HG02798 (cell line): Measurements from ENCODE around the gene HOXC13.

Source experiments
- ATAC-seq: cut with Tn5 transposase; IDR thresholded peaks from one replicate; pipeline ENCODE4 v1.9.1; 2021; ENCODE audit warnings: mild to moderate bottlenecking; ENCODE audit not compliant: unreplicated experiment, poor library complexity

Gene HOXC13

DNA sequence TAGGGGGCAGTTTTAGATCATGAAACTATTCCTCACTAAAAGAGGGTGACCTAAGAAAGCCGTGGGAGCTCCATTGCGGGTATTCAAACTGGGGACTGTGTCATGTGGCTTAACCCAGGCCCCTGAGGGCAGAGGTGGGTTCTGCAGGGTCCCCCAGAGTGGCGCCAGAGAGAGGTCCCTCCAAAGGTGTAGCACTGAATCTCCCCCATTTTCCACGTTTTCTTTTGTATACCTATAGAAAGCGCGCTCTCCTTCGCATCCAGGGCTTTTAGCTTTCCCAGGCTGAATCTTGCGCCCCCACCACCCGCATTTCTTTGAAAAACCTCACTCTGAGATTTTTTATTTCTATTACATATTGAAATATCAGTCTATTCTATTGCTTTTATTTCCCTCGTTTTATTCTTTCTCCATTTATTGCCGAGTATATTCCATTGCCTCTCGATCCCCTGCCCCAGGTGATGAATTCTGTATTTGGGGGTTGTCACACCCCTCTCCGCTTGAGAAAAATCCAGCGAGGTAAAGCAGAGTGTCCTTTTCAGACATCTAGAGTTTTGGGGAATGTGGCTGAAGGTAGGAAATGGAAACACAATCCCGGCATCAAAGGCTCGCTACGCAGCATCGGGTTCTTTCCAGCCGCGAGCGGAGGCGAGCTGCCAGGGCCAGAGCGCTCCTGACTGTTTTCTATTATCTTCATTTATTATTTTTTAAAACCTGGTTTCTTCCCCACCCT is 870 bp upstream of the HOXC13 start:
- ATAC-seq = no peak

DNA sequence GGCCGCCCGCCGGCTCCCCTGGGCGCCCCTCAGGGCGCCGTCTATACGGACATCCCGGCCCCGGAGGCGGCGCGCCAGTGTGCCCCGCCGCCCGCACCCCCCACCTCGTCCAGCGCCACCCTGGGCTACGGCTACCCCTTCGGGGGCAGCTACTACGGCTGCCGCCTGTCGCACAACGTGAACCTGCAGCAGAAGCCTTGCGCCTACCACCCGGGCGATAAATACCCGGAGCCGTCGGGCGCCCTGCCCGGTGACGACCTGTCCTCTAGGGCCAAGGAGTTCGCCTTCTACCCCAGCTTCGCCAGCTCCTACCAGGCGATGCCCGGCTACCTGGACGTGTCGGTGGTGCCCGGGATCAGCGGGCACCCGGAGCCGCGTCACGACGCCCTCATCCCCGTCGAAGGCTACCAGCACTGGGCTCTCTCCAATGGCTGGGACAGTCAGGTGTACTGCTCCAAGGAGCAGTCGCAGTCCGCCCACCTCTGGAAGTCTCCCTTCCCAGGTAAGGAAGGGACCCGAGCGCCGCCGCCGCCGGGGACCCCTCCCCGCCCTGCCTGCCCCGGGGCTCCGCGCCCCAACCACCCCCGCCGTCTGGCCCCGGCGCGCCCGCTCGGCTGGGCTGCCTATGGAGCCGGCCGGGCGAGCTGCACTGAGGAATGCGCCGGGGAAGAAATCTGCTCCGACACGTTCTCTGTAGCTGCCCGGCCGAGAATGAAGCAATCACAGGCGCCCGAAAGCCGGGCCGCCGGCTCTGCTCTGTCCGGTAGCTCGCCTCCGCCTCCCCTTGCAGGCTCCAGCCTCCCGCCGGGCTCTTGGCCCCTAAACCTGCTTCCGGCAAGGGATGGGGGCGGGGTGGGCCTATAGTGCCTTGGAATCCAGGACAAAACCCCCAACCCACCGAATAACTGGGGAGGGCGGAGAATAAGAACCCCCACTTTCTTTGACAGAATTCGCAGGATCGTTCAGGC is 794 bp downstream of the HOXC13 start:
- no peak for ATAC-seq

GRCh38 chr12:53940443-53941014 is 1.9 kb downstream of the HOXC13 start:
- ATAC-seq = no peak

DNA sequence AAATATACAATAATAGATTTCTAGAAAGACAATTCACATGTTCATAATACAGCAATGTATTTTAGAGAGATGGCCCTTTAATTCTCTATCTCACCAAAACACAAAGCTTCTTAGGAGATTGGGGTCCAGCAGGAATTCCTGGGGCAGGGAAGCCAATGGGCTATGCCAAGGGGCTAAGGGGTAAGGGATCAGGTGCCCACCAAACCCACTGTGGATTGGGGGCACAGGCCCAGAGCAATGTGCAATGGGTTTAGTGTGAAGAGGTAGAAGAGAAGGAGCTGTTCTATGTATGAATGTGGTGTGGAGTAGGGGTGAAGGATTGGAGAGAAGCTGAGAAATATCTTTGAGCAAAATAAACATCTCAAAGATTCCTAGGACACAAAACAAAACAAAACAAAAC is 2.6 kb downstream of the HOXC13 start:
- no peak for ATAC-seq

DNA sequence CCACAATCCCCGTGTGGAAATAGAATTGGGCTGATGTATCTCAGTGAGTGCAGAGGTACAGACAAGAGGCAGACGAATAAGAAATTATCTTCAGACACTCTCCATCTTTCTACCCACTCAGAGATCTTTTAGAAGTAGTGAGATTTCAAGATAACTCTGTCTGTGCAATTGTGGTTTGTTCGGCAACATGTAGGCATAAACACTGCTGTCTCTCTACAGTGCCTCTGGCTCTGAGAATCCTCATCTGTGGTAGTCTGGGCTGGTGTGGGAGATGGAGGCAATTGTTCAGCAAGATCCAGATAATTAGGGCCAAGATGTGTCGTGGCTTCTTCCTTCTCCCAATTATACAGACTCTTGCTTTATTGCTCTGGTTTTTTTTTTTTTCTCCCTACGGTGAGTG is 3.1 kb downstream of the HOXC13 start:
- no peak for ATAC-seq

DNA sequence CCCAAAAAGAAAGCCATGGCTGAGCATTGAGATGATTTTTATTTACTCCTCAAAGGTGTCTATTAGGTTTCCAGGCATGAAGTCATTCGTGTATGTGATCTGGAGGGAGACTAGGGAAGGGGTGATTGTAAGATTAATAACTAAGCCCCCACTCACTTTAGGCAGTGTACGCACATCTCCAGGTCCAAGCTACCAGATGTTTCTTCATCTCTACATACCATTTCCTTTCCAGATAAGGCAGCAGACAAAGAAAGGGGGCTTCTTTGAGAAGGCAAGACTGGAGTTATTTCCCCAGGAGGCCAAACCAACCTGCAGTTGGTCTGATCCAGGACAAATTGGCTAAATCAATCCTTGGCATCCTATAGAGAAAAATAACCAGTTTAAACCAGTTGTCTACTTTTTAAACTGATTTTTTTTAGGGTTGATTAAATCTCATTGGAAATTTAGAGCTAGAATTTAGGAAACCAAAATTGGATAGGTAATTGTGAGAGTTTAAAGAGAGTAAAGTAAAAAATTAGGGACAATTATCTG is 3.9 kb downstream of the HOXC13 start:
- no peak for ATAC-seq

- no peak for ATAC-seq
Observed at GRCh38 chr12:53944209-53944608, 5.6 kb downstream of the HOXC13 start.

DNA sequence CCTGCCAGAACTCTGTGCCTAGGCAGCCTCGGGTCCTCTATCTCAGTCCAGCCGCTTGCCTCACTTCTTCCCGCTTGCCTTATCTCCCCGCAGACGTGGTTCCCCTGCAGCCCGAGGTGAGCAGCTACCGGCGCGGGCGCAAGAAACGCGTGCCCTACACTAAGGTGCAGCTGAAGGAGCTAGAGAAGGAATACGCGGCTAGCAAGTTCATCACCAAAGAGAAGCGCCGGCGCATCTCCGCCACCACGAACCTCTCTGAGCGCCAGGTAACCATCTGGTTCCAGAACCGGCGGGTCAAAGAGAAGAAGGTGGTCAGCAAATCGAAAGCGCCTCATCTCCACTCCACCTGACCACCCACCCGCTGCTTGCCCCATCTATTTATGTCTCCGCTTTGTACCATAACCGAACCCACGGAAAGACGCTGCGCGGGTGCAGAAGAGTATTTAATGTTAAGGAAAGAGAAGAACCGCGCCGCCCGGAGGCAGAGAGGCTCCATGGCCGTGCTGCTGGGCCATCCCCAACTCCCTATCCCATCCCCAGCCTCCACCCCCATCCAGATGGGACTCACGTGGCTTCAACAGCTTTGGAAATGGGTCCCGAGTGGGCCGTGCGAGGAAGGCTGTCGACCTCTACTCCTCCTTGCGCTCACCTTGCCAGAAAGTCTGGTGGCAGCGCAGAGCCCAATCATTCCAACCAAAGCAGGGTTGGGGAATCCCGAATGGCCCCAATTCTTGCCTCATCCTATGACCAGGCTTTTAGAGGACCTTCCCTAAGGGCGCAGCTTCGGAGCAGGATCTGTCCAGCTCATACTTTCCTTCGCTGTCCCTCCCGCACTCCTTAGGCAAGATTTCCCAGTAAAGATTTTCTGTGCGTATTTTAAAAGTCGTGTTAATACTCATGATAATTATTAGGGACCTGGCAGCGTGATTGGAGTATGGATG is 6.5 kb downstream of the HOXC13 start:
- no peak for ATAC-seq

- no peak for ATAC-seq
Observed at GRCh38 chr12:53947743-53948142, 9.1 kb downstream of the HOXC13 start.

DNA sequence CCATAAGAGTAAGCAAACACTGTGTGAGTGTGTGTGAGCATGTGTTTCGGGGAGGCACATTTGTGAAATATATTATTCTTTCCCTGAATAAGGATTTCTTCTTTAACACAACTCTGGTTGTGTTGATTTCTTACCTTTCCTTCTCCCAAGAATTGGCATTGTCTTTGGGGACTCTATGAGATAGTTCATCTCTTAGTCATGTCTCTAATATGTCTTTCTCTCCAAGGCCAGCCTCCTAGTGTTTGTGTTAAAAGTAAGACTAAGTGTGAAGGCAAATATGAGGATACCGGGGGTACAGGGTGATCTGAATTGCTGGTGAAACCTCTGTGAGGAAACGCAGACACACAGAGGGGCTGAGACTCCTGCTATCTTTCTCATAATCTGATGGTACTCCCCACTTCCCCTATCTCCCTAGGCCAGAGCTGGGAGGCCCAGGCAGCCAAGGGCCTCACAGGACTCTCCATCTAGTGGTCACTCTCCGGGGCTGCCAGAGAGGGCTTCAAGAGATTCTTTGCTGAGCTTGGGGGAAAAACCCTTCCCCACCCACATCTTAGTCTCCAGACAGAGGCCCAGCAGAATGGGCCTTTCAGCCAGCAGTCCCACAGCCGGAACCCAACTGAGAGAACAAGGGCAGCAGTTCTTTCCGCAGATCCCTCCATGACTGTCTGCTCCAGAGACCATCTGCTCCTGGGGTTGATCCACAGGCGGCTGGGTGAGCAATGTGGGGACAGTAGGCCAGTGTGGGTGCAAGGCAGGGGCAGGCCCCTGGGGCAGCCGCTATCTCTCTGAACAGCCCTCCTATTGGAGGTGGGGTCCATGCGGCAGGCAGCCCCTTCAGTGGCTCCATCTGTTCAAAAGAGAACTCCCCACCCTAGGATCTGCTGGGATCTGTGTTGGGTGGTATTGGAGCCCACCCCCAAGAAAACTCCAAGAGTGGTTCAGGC is 10.3 kb downstream of the HOXC13 start:
- ATAC-seq = no peak

GRCh38 chr12:53949631-53950436 is 11.2 kb downstream of the HOXC13 start:
- ATAC-seq = no peak

- ATAC-seq = no peak
Observed at GRCh38 chr12:53950437-53950773, 11.8 kb downstream of the HOXC13 start.

DNA sequence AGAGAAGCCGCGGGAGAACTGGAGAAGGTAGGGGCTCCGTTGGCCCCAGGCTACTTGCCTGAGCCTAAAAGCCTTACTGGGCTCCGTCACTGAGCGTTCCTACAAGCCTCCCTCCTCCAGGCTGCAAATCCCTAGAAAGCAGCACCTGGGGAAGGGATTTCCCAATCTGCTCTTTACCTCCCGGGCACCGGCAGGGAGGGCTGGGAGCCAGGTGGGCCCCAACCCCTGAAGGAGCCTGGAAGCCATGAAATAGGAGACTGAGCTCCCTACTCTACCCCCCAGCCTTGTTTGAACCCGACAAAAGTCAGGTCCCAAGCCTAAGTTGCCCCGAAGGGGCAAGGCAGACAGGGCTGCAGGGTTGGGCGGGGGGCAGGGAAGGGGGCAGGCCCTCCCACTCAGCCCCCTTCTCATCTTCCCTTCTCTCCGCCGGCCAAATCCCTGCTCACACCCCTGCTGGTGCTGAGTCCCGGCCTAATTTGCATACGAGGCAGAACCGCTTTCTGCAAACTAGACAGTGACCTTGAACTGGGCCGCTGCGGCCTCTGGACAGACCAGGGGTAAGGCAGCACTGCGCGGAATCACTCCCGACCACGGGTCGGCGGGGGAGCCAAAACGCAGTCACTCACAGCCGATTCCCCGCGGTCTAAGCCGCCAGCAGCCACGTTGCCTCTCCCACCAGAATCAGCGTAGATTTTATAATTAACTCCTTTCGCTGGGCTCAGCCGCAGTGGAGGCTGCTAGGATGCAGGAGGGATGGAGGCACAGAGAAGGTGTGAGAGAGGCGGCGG is 12.4 kb downstream of the HOXC13 start:
- ATAC-seq = no peak

DNA sequence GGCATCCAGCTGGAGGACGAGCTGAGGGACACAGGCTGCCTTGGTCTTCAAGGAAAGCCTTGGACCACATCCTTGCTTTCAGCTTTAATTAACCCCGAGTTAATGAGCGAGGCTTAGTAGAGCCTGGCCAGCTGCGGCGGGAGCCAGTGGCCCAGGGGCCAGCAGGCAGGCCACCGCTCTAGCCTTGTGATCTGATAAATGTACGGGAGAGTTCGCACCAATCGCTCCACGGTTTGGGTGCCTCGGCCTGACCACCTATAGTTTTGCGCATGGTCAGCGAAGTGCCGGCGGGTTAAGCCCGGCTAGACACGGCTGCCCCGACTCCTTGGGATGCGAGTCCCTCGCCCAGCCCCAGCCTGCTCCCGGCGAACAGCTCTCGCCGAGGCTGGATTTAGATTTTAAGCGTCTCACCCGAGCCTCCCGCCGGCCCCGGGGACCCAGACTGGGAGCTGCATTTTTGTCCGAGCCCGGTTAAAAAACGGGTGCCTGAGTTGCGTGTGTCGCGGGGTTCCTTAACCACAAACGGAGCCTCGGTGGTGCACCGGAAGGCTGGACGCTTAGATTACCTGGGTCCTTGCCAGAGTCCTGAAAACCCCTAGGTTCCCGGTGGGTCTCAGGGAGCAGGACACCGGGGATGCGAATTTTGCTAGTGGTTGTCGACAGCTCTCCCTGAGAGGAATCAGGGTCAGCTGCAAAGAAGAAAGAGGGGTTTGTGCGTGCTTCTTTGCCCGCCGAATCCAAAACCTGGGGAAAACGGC is 13.1 kb downstream of the HOXC13 start:
- no peak for ATAC-seq

DNA sequence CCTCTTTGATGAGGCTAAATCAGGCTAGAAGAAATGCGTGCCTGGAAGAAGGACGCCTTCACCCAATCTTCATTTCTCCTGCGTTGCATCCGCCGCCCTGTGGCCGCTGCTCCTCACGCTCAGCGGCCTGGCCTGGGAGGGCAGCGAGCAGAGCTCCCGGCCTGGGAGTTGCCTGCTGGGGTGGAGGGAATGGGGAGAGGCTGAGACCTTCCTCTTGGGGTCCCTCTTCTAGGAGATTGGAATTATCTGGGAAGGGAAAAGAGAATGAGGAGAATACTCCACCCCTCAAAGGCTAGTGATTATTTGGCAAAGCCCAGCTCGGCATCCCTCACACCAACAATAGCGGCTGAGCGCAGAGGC is 13.7 kb downstream of the HOXC13 start:
- ATAC-seq = no peak

DNA sequence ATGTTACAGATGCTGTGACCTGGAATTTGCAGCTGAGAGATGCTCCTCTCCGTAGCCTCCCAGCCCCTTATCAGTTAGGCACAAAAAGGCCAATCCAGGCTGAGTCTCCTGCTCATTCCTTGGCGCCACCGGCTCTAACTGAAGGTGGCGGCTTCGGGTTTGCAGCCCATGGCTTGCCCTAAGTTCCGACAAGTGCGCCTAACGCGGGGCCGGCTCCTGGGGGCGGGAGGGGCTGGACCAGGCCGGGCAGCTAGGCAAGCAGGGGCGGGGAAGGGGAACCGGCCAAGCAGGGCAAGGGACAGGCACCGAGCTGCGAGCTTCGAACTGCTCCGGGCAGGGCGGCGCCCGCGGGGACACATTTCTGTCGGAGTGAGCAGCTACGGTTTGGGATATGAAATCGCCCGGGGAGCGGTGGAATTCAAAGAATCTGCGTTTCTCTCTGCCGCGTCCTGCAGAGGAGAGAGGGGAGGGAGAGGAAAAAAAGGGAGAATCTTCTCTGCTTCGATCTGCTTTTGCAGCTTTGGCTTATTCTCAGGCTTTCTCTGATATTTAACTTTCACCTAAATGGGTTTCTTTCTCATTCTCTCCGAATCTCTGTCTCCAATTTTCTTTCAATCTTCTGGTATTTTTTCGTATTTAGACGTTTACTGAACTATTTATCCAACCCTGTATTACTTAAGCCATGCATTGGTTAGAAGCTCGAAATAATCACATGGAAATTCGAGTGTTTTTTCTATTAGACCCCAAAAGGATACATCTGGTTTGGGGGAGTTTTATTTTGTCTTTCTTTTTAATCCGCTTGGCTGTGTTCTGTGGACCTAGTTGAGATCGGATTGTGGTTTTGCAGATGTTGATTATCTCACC is 14.5 kb downstream of the HOXC13 start:
- no peak for ATAC-seq
